Gastrocnemius medialis (tissue), 4 donors: ENCODE results near the gene TYK2. TPM values are rescaled to one million over a fixed set of nuclear protein-coding genes. Genes with fewer than 3 reads are reported as not detected.

Experiments used
- ATAC-seq, 2 donors: fragments of 150-250 bp; one replicate each; pipeline ENCODE4 v1.9.1; 2016
- DNase-seq, 2 donors: peaks; one replicate each; pipeline ENCODE4 v3.0.0-alpha.2; 2019
- H3K27ac ChIP-seq, 4 donors: fragments of 200-600 bp; sonication (generic); 1 replicate in 1 of 4; 2 replicates in 3 of 4; pipeline ENCODE4 v1.5.1; 2016 to 2018; ENCODE audit warnings: mild to moderate bottlenecking in 2 of 4, moderate library complexity in 1 of 4
- H3K27me3 ChIP-seq, 3 donors: fragments of 200-600 bp; sonication (generic) in 2 of 3; 1 replicate in 1 of 3; 2 replicates in 2 of 3; pipeline versions ENCODE4 v1.5.1 to v1.6.0; 2016 to 2019; ENCODE audit warnings: mild to moderate bottlenecking in 1 of 3, moderate library complexity in 1 of 3
- H3K36me3 ChIP-seq, 2 donors: fragments of 200-600 bp; sonication (generic) in 1 of 2; one replicate each; pipeline ENCODE4 v1.5.1; 2017 to 2018
- H3K4me1 ChIP-seq, 2 donors: fragments of 200-600 bp; sonication (generic) in 1 of 2; one replicate each; pipeline ENCODE4 v1.5.1; 2016 to 2017; ENCODE audit warnings: mild to moderate bottlenecking in 2 of 2
- H3K4me3 ChIP-seq, 4 donors: fragments of 200-600 bp; sonication (generic) in 3 of 4; 1 replicate in 1 of 4; 2 replicates in 3 of 4; pipeline ENCODE4 v1.5.1; 2016 to 2019; ENCODE audit warnings: mild to moderate bottlenecking in 2 of 4
- H3K9me3 ChIP-seq, 3 donors: fragments of 200-600 bp; sonication (generic) in 2 of 3; 1 replicate in 1 of 3; 2 replicates in 2 of 3; pipeline ENCODE4 v1.5.1; 2016 to 2019
- POLR2A ChIP-seq, 2 donors: fragments of 450-650 bp; IDR thresholded peaks; one replicate each; pipeline ENCODE4 v1.6.1; 2017; ENCODE audit warnings: antibody characterized with exemption in 2 of 2, mild to moderate bottlenecking in 2 of 2, moderate library complexity in 2 of 2
- in situ Hi-C, 4 donors: fragments of 200-750 bp; cut with MboI; loops; one replicate each; pipeline versions ENCODE4 v1.15.0 to v1.8.0; 2017; ENCODE audit warnings: low sequenced_read_pairs in 4 of 4
- intact Hi-C: fragments of 100-400 bp; cut with DNase I; formaldehyde crosslinking; loops from one replicate; pipeline ENCODE4 v1.15.1; 2023; ENCODE audit warnings: low total_unique reads
- total RNA-seq, 4 donors: library from RNA; depleted of rRNA; stranded (reverse); fragments of >200 nt; gene quantifications; one replicate each; pipeline versions ENCODE4 v1.1.0 to v1.2.3, GENCODE V29; 2016
- TF ChIP-seq, protein P1 (sequence below), 5 experiments: fragments of 450-650 bp in 3 of 5; fragments of 200-600 bp in 2 of 5; sonication (generic) in 2 of 5; IDR thresholded peaks in 4 of 5; conservative IDR thresholded peaks in 1 of 5; 1 replicate in 4 of 5; 2 replicates in 1 of 5; pipeline ENCODE4 v1.5.1; 2016 to 2019; ENCODE audit warnings: antibody characterized with exemption in 5 of 5, mild to moderate bottlenecking in 3 of 5, moderate library complexity in 3 of 5

Gene TYK2
- total RNA-seq, 4 donors from 2014 or later: 32.6 to 58.5 (median 50.9) TPM

- DNase-seq (no peak), ATAC-seq (no peak)
- no peaks in the 10 kb centered on the region for H3K9me3 ChIP-seq
- H3K27ac ChIP-seq: no peak overlapping the region
- TF ChIP-seq, protein P1, sequence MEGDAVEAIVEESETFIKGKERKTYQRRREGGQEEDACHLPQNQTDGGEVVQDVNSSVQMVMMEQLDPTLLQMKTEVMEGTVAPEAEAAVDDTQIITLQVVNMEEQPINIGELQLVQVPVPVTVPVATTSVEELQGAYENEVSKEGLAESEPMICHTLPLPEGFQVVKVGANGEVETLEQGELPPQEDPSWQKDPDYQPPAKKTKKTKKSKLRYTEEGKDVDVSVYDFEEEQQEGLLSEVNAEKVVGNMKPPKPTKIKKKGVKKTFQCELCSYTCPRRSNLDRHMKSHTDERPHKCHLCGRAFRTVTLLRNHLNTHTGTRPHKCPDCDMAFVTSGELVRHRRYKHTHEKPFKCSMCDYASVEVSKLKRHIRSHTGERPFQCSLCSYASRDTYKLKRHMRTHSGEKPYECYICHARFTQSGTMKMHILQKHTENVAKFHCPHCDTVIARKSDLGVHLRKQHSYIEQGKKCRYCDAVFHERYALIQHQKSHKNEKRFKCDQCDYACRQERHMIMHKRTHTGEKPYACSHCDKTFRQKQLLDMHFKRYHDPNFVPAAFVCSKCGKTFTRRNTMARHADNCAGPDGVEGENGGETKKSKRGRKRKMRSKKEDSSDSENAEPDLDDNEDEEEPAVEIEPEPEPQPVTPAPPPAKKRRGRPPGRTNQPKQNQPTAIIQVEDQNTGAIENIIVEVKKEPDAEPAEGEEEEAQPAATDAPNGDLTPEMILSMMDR (IDR thresholded peaks at IDR 0.05 in 4 of 5, conservative IDR thresholded peaks at IDR 0.05 in 1 of 5): no peak
- TF ChIP-seq POLR2A (IDR thresholded peaks at IDR 0.05): no peak
- in situ Hi-C loops: no loop called here
- H3K27me3 ChIP-seq: no peaks in the 10 kb centered on the region
- no peak overlapping the region for H3K4me3 ChIP-seq
- H3K36me3 ChIP-seq: peaks cover 0 to 74% of the 10 kb centered on the region in 2 donors
- peaks cover 8 to 12% of the 10 kb centered on the region in 2 donors for H3K4me1 ChIP-seq
- intact Hi-C loops: no loop called here
Observed at GRCh38 chr19:10318807-10319682, 61.3 kb downstream of the TYK2 start.

DNA sequence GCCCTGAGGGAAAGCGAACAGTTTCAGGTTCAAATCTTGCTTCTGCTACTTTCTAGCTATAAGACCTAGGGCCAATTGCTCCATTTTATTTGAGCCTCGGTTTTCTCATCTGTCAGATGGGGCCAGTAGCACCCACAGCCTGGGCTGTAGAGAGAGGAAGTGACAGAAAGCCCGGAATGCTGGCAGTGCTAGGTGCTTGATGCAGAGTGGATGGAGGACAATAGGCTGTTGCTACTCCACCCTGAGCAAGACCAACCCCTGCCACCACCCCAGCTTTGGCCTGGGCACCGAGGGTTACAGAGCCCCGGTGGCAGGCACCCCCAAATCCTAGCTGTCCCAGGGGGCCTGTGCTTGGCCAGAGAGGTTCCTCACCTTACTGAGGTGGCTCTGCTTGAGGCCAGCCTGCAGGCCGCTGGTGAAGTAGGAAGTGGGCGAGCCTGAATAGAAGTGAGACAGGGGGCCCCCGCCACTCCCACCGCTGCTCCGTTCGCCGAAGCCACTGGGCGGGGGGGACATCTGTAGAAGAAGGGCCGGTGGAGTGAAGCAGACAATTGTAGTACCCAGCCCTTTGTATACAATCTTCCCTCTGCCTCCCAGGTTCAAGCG, 62.4 kb downstream of the TYK2 start:
- Histone ChIP-seq H3K9me3 (no peaks in the 10 kb centered on the region), H3K4me3 (no peak overlapping the region), H3K27ac (no peak overlapping the region), H3K27me3 (no peaks in the 10 kb centered on the region), H3K4me1 (peaks cover 8 to 12% of the 10 kb centered on the region in 2 donors), H3K36me3 (peaks cover 0 to 65% of the 10 kb centered on the region in 2 donors)
- TF ChIP-seq, protein P1 (IDR thresholded peaks at IDR 0.05 in 4 of 5, conservative IDR thresholded peaks at IDR 0.05 in 1 of 5): no peak
- TF ChIP-seq POLR2A (IDR thresholded peaks at IDR 0.05): no peak
- no peak for DNase-seq
- in situ Hi-C loops: no loop called here
- no peak for ATAC-seq
- intact Hi-C loops: no loop called here

- Histone ChIP-seq H3K27me3 (no peaks in the 10 kb centered on the region), H3K36me3 (peaks cover 0 to 58% of the 10 kb centered on the region in 2 donors), H3K4me3 (no peak overlapping the region), H3K27ac (no peak overlapping the region), H3K9me3 (no peaks in the 10 kb centered on the region), H3K4me1 (peaks cover 8 to 12% of the 10 kb centered on the region in 2 donors)
- DNase-seq (no peak), ATAC-seq (no peak)
- in situ Hi-C loops: no loop called here
- intact Hi-C loops: no loop called here
- no peak for TF ChIP-seq POLR2A (IDR thresholded peaks at IDR 0.05)
- TF ChIP-seq, protein P1 (IDR thresholded peaks at IDR 0.05 in 4 of 5, conservative IDR thresholded peaks at IDR 0.05 in 1 of 5): no peak
Observed at GRCh38 chr19:10317045-10317856, 63.1 kb downstream of the TYK2 start.

GRCh38 chr19:10316229-10317044, 63.9 kb downstream of the TYK2 start:
- H3K27me3 ChIP-seq: no peaks in the 10 kb centered on the region
- peak overlapping the region; percentile 92 to 98 (median 94) for H3K4me3 ChIP-seq
- DNase-seq (no peak), ATAC-seq (peak in 1 of 2 donors; percentile 24)
- no peaks in the 10 kb centered on the region for H3K9me3 ChIP-seq
- peaks cover 8 to 12% of the 10 kb centered on the region in 2 donors for H3K4me1 ChIP-seq
- intact Hi-C loops: loop anchor here (1.0 kb wide), 1 partner anchor 64 kb away; the partner anchor contains the start of gene TYK2
- H3K36me3 ChIP-seq: peaks cover 0 to 50% of the 10 kb centered on the region in 2 donors
- in situ Hi-C loops: no loop called here
- H3K27ac ChIP-seq: peak overlapping the region; percentile 80 to 89 (median 86)
- no peak for TF ChIP-seq POLR2A (IDR thresholded peaks at IDR 0.05)
- TF ChIP-seq, protein P1 (IDR thresholded peaks at IDR 0.05 in 4 of 5, conservative IDR thresholded peaks at IDR 0.05 in 1 of 5): no peak
